Stimulated activated CD4-positive, alpha-beta T cell treated with anti-CD3 and anti-CD28 coated beads, Interleukin-1b, Interleukin-23, amount 100 ng/mL, for 1 hour (primary cell): ENCODE measurements around the gene CRACDL.

Experiments
- DNase-seq, 2 donors: peaks; one replicate each; pipeline ENCODE4 v3.0.0-alpha.2; 2020; ENCODE audit warnings: low read depth in 2 of 2

Gene CRACDL

DNA sequence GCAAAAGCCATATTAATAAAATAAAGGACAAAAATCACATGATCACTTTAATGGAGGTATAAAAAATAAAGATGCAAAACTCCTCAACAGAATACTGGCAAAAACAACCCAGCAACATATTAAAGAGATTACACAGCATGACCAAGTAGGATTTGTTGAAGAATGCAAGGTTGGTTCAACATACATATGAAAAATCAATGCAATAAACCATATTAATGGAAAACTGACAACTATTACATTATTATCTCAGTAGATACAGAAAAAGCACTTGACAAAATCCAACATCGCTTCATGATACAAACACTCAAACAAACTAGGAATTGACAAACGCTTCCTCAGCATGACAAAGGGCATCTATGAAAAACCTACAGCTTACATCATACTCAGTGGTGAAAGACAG is 76.7 kb downstream of the CRACDL start:
- DNase-seq = no peak

DNA sequence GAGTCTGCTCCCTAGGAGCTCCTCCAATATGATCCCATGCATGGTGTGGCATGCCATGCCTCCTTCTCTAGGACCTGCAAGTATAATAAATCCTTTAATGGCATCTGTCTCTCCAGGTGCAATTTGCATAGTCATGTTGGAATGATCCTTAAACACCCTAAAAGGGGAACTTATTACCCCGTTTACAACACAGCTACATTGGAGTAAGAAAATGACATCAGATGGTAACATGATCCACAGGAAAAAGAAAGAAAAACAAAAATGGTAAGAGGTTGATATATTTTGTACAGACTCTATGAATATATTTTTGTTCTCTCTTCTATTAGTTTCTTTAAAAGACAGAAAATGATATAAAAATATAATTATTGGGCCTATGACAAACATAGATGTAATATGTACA is 79.0 kb downstream of the CRACDL start:
- DNase-seq = no peak

DNA sequence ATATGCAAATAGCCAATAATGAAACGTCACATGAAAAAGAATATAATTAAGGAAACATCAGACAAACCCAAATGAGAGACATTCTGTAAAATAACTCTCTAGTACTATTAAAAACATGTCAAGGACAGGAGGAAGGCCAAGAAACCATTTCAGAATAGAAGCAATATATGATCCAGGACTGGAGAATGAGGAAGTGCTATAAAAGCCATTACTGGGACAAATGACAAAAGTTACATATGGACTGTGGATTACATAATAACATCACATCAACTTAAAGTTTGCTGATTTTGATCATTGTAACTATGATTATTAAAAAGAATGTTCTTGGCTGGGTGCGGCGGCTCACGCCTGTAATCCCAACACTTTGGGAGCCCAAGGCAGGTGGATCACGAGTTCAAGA is 81.3 kb downstream of the CRACDL start:
- DNase-seq = no peak

DNA sequence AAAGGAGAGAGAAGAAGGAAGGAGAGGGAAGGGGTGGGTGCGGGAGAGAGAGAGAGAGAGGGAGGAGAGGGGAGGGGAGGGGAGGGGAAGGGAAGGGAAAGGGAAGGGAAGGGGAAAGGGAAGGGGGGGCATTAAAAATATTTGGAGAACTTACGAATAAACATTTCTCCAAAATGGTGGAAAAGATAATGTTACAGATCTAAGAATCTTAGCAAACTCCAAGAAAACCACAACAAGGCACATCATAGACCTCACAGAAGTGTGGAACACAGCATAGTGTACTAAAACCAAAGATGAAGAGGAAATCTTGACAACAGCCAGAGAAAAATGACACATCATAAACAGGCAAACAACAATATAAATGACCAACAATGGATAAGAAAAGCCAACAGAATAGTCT is 83.1 kb downstream of the CRACDL start:
- DNase-seq = no peak

DNA sequence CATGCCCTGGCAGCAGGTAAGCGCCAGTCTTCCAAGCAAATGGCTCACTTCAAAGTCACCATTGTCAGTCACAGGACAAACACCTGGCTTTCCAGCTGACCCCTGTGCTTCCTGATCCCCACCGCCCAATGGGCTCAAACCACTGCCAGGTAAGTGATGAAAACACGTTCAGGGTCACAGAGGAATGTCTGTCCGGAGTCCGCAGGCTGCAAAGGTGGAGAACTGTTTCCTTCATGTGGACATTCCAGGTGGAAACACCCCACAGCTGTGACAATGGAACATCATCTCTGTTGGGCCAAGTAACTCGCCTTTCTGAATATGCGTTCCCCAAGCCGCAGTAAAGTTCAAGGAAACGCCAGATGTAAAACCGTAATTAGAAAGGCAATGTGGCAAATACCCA is 86.0 kb downstream of the CRACDL start:
- DNase-seq = no peak

DNA sequence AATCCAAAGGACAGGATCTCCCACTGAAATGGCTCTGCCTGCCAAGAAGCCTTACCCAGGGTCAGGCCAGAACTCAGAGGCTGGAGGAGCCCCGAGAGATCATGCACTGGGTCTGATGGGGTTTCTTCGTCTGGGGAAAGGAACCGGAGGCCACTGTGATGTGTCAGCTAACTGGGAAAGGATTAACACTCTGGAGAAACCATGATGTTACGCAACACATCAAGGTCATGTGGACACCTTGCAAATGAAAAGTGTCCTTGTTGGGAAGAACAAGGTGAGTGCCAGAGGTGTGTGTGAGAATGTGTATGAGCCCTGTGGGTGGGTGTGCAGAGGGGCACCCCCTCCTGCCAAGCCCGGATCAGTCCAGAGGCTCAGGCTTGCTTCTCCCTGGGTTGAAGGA is 86.9 kb downstream of the CRACDL start:
- no peak for DNase-seq

DNA sequence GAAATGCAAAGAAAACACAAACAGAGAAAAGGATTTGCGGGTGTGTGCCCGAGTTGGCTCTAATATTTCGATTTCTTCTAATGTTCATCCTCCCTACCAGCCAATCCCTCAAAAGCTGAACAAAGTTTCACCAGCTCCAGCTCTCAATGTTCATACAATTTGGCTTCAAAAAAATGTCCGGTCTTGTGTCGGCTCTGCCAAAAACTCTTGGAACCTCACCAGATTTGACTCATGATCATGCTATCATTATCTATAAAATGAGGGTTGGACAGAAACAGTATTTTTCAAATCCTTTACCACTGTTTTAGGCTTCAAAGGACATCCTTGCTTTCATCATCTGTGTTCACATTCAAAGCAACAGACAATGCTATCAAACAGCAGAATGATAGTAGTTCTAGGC is 88.2 kb downstream of the CRACDL start:
- DNase-seq = no peak

DNA sequence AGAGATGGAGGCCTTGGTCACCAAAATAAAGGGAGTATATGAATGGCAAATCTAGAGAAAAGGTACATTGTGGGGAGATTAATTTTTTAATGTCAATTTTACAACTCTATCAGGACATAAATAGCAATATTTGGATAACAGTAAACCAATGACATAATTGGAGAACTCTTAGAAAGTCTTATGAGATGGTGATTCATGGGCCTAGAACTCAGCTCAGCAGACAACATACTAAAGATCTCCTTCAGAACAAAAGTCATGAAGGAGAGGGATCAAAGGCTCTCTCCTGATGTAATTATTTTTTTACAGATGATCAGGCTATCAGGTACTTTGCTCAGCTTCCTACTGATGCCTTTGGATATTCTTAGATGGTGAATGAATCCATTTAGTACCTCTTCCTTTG is 90.0 kb downstream of the CRACDL start:
- no peak for DNase-seq

DNA sequence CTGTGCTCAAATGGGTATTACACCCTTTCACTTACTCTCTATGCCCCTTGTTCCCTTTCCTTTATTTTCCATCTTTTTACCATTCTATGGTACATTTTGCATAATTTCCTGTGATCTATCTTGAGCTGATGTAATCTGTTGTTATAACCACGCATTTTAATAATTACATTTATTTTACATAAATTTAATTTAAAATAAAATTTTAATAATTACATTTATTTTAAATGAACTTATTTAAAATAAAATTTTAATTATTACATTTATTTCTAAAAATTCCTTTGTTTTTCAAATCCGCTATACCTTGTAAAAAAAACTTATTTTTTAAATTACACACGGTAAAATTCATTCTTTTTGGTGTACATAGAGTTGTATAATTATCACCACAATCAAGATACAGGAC is 93.9 kb downstream of the CRACDL start:
- DNase-seq = no peak

DNA sequence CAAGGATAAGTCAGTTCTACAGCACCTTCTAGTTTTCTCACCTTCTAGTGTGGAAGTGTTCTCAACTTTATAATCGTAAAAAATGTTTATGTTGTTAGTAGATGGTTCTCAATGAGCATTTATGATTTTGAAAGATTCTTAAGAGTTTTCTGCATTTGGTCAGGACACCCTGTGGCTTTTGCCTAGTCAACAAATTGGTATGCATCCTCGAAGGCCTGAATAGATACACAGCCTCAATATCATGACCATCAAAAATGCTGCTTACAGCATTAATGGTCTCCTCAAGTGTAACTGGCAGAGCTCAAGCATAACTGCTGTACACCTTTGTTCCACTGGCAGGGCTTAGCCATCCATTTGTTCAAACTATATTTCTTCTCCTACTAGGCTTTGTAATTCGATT is 96.7 kb downstream of the CRACDL start:
- DNase-seq = no peak

DNA sequence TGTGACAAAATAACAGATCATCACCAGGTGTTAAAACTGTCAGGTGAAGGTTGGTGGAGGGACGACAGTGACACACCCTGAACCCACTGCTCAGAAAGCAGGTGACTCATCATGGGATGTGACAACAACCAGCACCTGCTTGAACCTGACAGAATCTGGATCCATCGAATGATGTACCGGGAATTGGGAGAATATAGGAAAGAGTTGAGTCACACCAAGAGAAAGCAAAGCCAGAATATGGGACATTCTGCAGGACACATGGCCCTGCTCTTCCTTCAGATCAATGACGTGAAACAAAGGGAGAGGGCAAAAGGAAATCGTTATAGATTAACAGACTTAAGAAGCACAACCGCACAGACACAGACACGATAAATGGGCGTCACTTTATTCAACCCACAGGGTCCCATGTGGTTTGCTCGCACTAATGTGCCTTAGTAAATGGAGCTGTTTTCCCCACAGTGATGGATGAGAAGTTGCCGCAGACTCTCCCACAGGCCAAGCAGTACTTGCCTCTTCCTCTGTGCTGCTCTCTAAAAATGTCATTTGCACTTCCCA is 100.1 kb downstream of the CRACDL start:
- DNase-seq = no peak

DNA sequence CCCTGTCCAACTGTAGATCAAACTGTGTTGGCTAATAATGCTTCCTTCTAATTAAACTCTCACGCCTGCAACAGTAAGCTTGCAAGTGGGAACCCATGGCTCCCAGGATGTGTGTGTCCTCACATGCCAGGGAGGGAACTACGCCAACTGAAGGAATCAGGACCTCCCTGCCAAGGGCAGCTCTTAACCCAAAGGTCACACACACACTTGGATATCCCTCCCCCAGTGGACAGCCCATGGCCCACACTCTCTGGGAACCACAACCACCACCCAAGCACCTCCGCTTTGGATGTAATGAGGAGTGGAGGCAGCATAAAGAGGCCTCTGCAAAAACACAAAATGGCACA is 102.1 kb downstream of the CRACDL start:
- DNase-seq = no peak

DNA sequence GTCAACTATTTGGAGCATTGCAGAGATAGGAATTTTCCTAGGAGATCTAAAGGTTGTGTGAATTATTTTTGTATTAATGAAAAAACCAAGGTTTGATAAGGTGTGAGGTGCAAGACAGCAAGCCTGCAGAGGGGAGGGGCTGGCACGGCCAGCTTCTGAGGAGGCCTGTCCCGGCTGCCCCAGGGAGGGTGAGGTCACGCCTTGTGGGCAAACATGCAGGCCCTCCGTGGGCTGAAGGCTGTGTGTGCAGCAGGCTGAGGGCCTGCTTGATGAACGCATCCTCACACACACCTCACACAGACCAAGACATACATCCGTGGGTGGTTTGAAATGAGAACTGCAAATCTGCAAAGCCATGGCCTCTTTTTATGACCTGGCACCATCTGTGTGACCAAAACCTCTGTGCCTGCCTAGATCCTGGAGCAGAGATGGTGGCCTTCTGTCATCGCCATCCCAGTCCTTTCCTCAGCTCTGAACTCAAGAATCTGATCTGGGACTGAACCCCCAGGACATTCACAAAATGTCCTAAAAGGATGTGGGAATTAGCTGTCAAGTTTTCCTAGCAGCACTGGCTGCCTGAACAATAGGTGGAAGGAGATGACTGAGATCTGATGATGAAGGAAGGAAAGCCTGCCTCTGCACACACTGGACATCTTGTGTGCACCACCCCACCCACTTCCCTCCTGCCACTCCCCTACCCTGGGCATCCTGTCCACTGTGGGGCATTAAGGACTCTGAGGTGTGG is 102.7 kb downstream of the CRACDL start:
- no peak for DNase-seq

DNA sequence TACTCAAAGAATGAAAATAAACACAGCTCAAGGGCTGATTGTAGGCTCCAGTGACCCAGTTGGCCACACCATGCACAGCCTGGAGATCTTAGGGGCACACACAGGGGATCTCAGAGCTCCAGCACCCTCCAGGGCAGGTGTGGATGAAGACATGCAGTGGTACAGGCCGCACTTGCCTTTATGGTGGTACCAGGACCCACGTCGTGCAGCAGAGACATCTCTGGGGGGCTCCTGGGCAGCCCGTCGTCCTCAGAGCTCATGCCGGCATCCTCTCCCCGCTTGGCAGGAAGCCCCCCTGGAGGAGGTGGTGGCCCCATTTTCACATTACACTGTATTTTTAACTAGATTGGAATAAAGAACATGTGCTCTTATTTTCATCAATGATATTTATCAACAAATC is 103.9 kb downstream of the CRACDL start:
- no peak for DNase-seq

DNA sequence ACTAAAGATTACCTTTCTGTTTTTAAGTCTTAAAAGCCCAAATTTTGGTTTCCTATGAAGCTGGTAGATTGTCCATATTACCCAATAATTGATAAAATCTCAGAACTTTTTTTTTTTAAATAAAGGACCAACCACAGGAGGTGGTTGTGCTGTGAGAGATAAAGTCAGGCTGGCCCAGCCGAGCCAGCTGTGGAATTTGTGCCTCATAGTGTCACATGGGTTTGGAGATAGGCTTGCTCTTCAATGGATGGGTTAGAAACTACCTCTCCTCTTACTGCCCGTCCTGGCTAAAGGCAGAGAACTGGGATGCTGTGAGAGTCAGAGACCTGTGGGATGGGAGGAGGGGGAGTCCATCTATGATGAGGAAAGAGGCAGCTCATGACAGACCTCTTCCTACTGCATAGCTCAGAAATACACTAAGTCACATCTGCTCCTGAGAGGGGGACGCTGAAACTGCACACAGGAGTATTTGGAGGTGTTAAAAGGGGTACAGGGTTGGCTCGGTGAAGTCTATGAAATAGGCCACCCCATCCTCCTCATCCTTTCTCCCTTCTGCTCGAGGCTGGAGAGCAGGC is 105.4 kb downstream of the CRACDL start:
- DNase-seq = no peak

DNA sequence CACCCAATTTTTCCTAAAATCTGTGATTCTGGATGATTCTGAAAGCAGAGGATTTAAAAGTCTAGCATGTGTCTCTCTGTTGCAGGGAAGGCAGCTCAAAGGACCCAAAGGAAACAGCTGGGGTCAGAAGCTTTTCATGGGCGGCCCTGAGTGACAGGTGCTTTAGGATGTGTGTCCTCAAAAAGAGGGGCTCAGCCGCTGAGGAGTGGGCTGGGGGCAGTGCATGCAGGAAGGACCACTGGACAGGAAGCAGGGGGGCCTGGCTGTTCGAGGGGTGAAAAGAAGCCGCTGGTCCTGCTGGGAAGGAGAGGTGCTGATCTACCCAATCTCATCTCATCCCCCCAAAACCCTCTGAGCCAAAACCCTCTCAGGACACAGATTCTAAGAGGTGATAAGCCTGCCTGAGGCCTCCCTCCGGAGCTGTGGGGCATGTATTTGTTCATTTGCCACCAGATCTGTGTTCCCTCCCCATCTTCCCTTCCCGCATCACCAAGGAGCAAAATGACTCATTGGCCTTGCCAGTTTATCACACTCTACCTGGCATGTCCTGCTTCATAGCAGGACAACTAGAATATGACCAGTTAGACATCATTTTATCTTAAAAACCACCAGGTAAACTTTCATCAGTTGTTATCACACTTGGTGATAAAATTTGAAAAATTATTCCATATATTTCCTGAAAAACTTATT is 106.3 kb downstream of the CRACDL start:
- no peak for DNase-seq

DNA sequence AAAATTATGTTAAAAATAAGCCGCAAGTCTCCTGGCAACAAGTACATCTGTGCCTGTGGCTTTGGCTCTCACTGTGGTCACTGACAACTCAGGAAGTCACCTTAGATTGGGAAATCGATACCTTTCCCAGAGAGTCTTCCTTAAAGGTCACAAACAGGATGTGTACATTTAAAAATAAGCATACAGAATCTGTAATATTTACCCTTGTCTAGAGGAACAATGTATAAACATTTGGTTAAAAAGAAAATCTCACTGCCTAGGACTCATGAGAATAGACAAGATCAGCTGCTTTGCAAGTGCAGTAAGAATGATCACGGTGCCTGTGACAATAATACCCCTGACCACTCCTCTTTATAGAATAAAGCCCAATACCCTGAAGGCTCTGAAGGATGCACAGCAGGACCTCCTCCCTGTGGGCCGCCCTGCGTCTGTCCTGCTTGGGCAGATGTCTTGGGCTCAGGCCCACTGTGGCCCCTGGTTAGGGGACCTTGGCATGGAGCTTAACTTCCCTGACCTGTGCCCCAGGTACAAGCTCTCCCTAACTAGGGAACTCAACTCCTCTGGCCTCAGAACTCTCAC is 107.1 kb downstream of the CRACDL start:
- DNase-seq = no peak

DNA sequence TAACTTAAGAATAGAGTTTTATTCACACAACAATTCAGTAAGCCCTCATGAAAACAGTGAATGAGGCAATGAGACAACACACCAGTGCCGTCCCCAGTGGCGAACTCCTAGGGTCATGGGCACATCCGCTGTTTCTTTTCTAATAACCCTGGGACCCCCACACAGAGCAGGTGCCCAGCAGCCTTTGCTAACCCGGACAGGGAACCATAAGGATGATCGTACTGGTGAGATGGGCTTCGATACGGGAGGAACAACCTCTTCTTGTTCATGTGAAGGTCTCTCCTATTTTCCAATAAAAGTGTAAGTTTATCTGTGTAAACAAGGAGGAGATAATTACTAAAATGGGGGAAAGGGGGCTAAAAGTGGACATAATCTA is 107.7 kb downstream of the CRACDL start:
- no peak for DNase-seq

DNA sequence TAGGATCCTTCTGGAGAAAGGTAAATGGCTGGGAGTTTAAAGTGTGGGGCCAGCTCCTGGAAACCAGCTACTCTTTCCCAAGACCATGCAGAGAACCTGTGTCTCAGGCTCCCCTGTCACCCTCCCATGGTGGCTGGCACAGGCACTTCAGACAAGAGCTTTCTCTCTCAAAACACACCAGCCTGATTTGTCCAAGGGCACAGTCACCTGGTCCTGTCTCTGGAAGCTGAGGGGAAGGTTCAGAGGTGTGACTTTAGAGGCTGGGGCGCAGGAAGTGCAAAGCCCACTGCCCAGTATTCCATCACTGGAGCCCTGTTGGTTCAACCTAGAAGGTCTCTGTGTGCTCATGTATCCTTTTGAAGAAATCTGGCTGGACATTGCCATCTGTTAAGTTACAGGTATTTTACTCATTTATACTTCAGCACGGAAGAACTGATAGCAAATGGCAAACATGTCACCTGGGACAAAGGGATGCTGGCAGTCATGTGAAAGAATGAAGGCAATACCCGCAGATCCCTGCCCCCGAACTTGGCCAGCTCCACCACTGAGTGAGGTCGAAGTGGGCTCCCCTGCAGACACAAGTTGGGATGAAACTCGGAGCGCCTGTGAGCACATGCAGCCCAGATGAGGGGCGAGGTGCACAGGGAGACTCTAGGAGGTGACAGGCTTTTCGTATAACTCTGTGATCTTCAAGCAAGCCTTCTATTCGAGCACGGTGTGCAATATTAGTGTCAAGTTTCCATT is 108.2 kb downstream of the CRACDL start:
- DNase-seq = no peak

DNA sequence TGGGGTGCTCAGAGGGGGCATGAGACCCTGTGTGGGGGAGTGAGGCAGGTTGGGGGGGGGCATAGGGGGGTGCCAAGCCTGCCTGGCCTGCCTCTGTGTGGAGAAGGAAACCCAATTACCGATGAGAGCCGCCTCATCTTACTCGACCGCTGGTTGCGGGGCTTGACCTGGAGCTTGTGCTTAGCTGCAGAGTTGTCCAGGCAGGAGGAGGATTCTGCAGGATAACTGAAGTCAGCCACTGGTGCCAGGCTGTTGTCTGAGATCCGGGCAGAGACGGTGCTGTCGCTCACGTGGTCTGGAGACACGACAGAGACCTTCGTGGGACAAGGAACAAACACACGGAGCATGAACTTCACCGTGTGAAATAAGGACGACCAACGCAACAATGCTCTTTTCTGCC is 109.2 kb downstream of the CRACDL start:
- DNase-seq = no peak

DNA sequence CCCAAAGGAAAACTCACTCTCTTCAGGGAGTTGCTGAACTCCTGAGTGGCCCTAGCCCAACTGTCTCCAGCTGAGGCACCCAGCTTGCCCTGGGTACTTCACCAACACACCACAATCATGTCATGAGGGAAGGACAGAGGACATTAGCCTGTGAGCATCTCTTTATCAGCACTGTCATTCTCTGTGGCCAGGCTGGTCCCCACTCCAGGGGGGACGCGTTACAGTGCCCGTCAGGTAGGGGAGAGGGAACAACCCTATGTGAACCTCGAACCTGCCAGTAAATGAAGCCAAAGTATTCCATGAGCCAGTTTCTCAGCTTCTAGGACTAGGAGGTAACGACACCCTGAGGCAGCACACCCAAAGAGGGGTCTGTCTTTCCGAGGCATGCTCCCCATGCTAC is 110.2 kb downstream of the CRACDL start:
- no peak for DNase-seq

DNA sequence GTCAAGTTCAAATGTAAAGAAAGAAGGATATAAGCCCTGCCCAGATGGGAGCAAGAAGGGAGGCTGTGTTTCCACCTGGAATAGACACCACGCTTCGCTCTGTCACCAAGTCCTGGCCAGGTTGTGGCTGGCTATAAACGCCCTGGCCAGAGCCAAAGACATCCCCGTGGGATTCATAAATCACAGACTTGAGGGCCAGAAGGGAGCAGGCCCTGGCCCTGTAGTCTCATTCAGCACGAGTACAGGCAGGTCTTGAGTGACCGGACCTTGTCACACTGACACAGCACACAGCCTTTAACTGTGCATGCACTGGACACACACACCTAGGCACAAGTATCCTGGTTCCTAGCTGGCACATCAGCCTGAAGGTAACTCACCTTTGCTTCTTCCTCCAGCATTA is 110.6 kb downstream of the CRACDL start:
- DNase-seq = no peak
